Kidney (tissue), 14 donors: ENCODE results near the gene PMEPA1. TPM values are rescaled to one million over a fixed set of nuclear protein-coding genes. Genes with fewer than 3 reads are reported as not detected.
A peak's percentile ranks its signal among the peaks of the same experiment; 100 is the strongest.

ENCODE experiments used
- DNase-seq, 5 donors: peaks; one replicate each; pipeline ENCODE4 v3.0.0-alpha.2; 2013 to 2020
- FAIRE-seq: peaks from 2 replicates; lab custom pipeline; 2012; peaks lifted over from hg19 to GRCh38; lab: Jason Lieb, UNC
- H3K27ac ChIP-seq, 2 donors: one replicate each; pipeline ENCODE4 v1.7.0; 2013; ENCODE audit warnings: low read depth in 2 of 2, low read length in 2 of 2, inconsistent platforms in 1 of 2
- H3K27me3 ChIP-seq: one replicate; pipeline ENCODE4 v1.7.1; 2013; ENCODE audit warnings: low read length, inconsistent platforms; ENCODE audit not compliant: control insufficient read depth, insufficient read depth
- H3K36me3 ChIP-seq, 3 donors: one replicate each; pipeline versions ENCODE4 v1.7.0 to v1.7.1; 2013; ENCODE audit warnings: low read length in 3 of 3, control low read depth in 1 of 3, inconsistent platforms in 1 of 3; ENCODE audit not compliant: insufficient read depth in 3 of 3, control insufficient read depth in 2 of 3
- H3K4me1 ChIP-seq, 3 donors: one replicate each; pipeline versions ENCODE4 v1.7.0 to v1.7.1; 2013; ENCODE audit warnings: low read length in 3 of 3, inconsistent platforms in 1 of 3, low read depth in 1 of 3; ENCODE audit not compliant: control insufficient read depth in 2 of 3, insufficient read depth in 2 of 3
- H3K4me3 ChIP-seq, 3 donors: one replicate each; pipeline versions ENCODE4 v1.7.0 to v1.8.1; 2013; ENCODE audit warnings: low read length in 3 of 3, control low read depth in 1 of 3, inconsistent platforms in 1 of 3
- H3K9ac ChIP-seq, 3 donors: one replicate each; pipeline versions ENCODE4 v1.7.0 to v1.7.1; 2013; ENCODE audit warnings: low read length in 3 of 3, control low read depth in 1 of 3, inconsistent platforms in 1 of 3
- H3K9me3 ChIP-seq, 3 donors: one replicate each; pipeline versions ENCODE4 v1.7.0 to v1.7.1; 2013; ENCODE audit warnings: low read length in 3 of 3, control low read depth in 1 of 3, inconsistent platforms in 1 of 3; ENCODE audit not compliant: control insufficient read depth in 2 of 3, insufficient read depth in 1 of 3
- intact Hi-C: fragments of 100-400 bp; cut with DNase I; formaldehyde crosslinking; loops from one replicate; pipeline ENCODE4 v1.11.1; 2022
- polyA plus RNA-seq: library from polyadenylated mRNA; stranded (reverse); fragments of 350-450 nt; fragmentation: Illumina TruSeq; extraction: RNeasy Lipid Tissue Mini Kit (QIAGEN cat#74804); gene quantifications from one replicate; pipeline ENCODE4 v1.2.3, GENCODE V29; 2014; ENCODE audit warnings: low read depth, low replicate concordance; ENCODE audit not compliant: insufficient read depth
- total RNA-seq: library from RNA; stranded (reverse); fragmentation: NEBNext Ultra II Directional; extraction: Animal tissue kit (Norgen Biotek cat#: 25700); gene quantifications from one replicate; pipeline ENCODE4 v1.2.1, GENCODE V29; 2021
- TF ChIP-seq, protein P1 (sequence below): IDR thresholded peaks from 3 replicates; pipeline ENCODE4 v1.5.1; 2012; ENCODE audit warnings: mild to moderate bottlenecking, moderate library complexity, borderline replicate concordance; ENCODE audit not compliant: insufficient read depth; ENCODE audit errors: extremely low read depth
- donor health status: control.
- donor health status: control.
- donor health status: control.
- donor health status: control.
- donor health status: control.
- donor health status: DM: yes; HTN: yes; CAD: no.
- donor health status: Normal renal cell carcinoma (clear cell type).

PMEPA1 gene
- total and polyA plus RNA-seq, 2 donors from 2014 or later: 12.9 to 30.4 TPM

GRCh38 chr20:57656252-57656820 lies 53.5 kb downstream of the PMEPA1 start:
- intact Hi-C loops: loop anchor here (10.0 kb wide), 1 partner anchor 528 kb away; no protein-coding TSS in a partner anchor
- peak in 3 of 5 donors; percentile 2 to 44 (median 16) for DNase-seq
- TF ChIP-seq, protein P1, sequence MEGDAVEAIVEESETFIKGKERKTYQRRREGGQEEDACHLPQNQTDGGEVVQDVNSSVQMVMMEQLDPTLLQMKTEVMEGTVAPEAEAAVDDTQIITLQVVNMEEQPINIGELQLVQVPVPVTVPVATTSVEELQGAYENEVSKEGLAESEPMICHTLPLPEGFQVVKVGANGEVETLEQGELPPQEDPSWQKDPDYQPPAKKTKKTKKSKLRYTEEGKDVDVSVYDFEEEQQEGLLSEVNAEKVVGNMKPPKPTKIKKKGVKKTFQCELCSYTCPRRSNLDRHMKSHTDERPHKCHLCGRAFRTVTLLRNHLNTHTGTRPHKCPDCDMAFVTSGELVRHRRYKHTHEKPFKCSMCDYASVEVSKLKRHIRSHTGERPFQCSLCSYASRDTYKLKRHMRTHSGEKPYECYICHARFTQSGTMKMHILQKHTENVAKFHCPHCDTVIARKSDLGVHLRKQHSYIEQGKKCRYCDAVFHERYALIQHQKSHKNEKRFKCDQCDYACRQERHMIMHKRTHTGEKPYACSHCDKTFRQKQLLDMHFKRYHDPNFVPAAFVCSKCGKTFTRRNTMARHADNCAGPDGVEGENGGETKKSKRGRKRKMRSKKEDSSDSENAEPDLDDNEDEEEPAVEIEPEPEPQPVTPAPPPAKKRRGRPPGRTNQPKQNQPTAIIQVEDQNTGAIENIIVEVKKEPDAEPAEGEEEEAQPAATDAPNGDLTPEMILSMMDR: no peak
- no peaks in the 10 kb centered on the region for H3K36me3 ChIP-seq
- peaks cover 0 to 1% (median 0%) of the 10 kb centered on the region in 3 donors for H3K9me3 ChIP-seq
- no peak overlapping the region for H3K4me3 ChIP-seq
- no peaks in the 10 kb centered on the region for H3K27me3 ChIP-seq
- H3K9ac ChIP-seq: no peak overlapping the region
- no peak overlapping the region for H3K27ac ChIP-seq
- H3K4me1 ChIP-seq: peaks cover 3 to 10% (median 5%) of the 10 kb centered on the region in 3 donors
- no peak for FAIRE-seq

- no peaks in the 10 kb centered on the region for H3K27me3 ChIP-seq
- DNase-seq (peak in 1 of 5 donors; percentile 2), FAIRE-seq (no peak)
- no peak overlapping the region for H3K4me3 ChIP-seq
- no peak overlapping the region for H3K9ac ChIP-seq
- intact Hi-C loops: loop anchor here (10.0 kb wide), 1 partner anchor 529 kb away; no protein-coding TSS in a partner anchor
- peaks cover 0 to 1% (median 0%) of the 10 kb centered on the region in 3 donors for H3K9me3 ChIP-seq
- TF ChIP-seq, protein P1: no peak
- H3K27ac ChIP-seq: no peak overlapping the region
- H3K4me1 ChIP-seq: peaks cover 2 to 5% (median 3%) of the 10 kb centered on the region in 3 donors
- H3K36me3 ChIP-seq: no peaks in the 10 kb centered on the region
These were observed 54.0 kb downstream of the PMEPA1 start for GRCh38 chr20:57655809-57656155.

DNA sequence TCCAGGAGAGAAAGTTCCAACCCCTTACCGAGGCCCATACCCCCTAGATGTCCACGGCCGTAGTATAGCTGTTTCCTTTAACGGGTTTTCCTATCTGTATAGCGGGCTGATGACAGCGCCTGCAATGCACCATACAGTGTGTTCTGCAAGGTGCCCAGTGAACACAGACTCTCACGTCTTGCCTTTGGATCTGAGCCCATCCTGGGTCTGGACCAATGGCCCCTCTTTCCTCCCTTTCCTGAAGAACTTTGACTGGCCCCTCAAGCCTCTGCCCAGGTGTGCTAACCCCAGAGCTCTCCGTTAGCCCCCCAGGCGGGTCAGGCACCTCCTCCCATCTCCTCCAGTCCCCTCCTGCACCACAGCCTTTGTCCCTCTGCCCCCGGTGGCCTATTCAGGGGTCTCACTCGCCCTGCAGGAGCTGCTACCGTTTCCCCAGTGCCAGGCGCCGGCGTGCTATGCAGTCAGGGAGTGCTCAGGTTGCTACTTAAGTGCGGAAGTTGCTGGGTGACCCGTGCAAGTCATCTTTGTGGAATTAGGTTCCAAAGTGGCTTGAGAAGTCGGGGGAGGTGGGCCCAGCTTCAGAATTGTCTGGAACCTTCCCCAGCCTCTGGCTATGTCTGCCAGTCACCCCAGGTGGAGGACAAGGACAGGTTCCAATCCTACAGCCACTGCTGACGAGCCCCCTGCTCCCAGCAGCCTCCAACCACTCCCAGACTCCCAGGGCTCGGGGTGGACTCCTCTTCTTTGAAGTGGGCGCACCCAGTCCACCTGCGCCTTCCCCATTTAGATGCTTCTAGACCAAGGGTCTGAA lies 54.6 kb downstream of the PMEPA1 start:
- TF ChIP-seq, protein P1: no peak
- Histone ChIP-seq H3K4me3 (no peak overlapping the region), H3K4me1 (peaks cover 0 to under 1% (median under 1%) of the 10 kb centered on the region in 3 donors), H3K27ac (no peak overlapping the region), H3K9me3 (peaks cover 0 to under 1% (median 0%) of the 10 kb centered on the region in 3 donors), H3K27me3 (no peaks in the 10 kb centered on the region), H3K9ac (no peak overlapping the region), H3K36me3 (no peaks in the 10 kb centered on the region)
- FAIRE-seq (no peak), DNase-seq (peak in 3 of 5 donors; percentile 7 to 60 (median 36))
- intact Hi-C loops: loop anchor here (10.0 kb wide), 1 partner anchor 530 kb away; no protein-coding TSS in a partner anchor
